ENCODE data around the gene ANKRD31. TPM values are rescaled to one million over a fixed set of nuclear protein-coding genes. Genes with fewer than 3 reads are reported as not detected.
"Not testable (repeated sequence)": the region's sequence is repeated elsewhere in the genome, so short reads cannot be mapped to it uniquely, and the experiment has no call there.

ANKRD31 gene
- total RNA-seq, 1 experiment from 2014 or later = 0.48 TPM

DNA sequence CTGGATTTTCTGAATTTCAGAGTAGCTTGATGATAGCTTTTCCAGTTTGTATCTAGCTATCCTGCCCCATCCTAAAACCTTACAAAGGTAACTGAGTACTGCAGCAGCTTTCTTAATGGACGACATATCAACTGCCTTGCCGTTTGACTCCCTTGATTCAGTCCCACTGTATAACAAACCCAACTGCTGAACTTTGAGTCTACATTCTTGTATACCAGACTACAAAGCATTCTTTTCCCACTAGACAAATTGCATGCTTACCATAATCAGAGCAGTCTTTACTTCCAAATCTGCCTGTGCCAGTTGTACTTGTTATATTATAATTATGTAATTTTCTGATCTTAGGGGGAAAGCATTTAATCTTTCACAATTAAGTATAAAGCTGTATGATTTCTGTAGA, 47.3 kb downstream of the ANKRD31 start:
- POLR2A ChIA-PET (ENCODE audit: unreplicated experiment) = no interaction called here

DNA sequence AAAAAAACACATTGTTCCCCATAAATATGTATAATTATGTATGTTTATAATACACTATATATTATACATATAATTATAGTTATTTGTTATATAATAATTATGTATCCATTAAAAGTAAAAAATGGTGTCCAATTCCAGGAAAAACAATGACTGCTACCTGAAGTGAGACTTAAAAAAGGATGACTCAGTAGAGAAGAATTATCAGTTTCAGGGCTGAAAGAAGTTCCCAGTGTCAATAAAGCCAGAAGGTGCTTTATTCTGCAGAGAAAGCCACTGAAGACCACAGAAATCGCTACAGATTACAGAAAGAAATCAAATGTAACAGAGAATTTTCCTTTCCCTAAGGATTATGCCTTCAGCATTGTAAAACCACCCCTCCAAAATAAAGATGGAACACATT, 50.9 kb downstream of the ANKRD31 start:
- Histone ChIP-seq H3K9me2 (ENCODE audit: insufficient read depth) (no peaks in the 10 kb centered on the region), H2AFZ (no peak overlapping the region), H3K36me3 (ENCODE audit: low read depth) (no peaks in the 10 kb centered on the region), H3K27ac (no peak overlapping the region), H3K27me3 (ENCODE audit: insufficient read depth, low read depth) (no peaks in the 10 kb centered on the region), H3K4me3 (no peak overlapping the region), H3K4me1 (replicated peaks; ENCODE audit: insufficient read depth) (peaks cover 6% of the 10 kb centered on the region), H3K9me3 (ENCODE audit: insufficient read depth, low read depth) (no peaks in the 10 kb centered on the region), H3F3A (ENCODE audit: insufficient read depth, low read depth) (no peaks in the 10 kb centered on the region), H4K20me1 (ENCODE audit: insufficient read depth) (no peaks in the 10 kb centered on the region), H3K79me2 (ENCODE audit: low read depth) (no peaks in the 10 kb centered on the region), H3K4me2 (0 out of 2 replicates have a peak overlapping the region, but pooled peaks have one; percentile 15)
- intact Hi-C loops (cut with micrococcal nuclease; ENCODE audit: unreplicated experiment) = no loop called here
- TF ChIP-seq EZH2 (IDR thresholded peaks at IDR 0.05; ENCODE audit: low read depth) = no peak
- TF ChIP-seq, protein P1, sequence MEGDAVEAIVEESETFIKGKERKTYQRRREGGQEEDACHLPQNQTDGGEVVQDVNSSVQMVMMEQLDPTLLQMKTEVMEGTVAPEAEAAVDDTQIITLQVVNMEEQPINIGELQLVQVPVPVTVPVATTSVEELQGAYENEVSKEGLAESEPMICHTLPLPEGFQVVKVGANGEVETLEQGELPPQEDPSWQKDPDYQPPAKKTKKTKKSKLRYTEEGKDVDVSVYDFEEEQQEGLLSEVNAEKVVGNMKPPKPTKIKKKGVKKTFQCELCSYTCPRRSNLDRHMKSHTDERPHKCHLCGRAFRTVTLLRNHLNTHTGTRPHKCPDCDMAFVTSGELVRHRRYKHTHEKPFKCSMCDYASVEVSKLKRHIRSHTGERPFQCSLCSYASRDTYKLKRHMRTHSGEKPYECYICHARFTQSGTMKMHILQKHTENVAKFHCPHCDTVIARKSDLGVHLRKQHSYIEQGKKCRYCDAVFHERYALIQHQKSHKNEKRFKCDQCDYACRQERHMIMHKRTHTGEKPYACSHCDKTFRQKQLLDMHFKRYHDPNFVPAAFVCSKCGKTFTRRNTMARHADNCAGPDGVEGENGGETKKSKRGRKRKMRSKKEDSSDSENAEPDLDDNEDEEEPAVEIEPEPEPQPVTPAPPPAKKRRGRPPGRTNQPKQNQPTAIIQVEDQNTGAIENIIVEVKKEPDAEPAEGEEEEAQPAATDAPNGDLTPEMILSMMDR (conservative IDR thresholded peaks at IDR 0.05) = no peak
- ChIA-PET POLR2A (ENCODE audit: unreplicated experiment) (no interaction called here), CTCF (no interaction called here)
- BruUV-seq (replicated peaks) = no TSS peak
- DNase-seq = peak in 1 of 2 experiments; percentile 43

More for the DNA sequence above, 47.3 kb downstream of the ANKRD31 start:
- H3K79me2 ChIP-seq (ENCODE audit: low read depth) = no peaks in the 10 kb centered on the region
- no peaks in the 10 kb centered on the region for H3F3A ChIP-seq (ENCODE audit: insufficient read depth, low read depth)
- no peak overlapping the region for H3K27ac ChIP-seq
- H2AFZ ChIP-seq = no peak overlapping the region
- DNase-seq = no peak
- H3K9me3 ChIP-seq (ENCODE audit: insufficient read depth, low read depth) = no peaks in the 10 kb centered on the region
- H3K4me3 ChIP-seq = no peak overlapping the region
- intact Hi-C loops (cut with micrococcal nuclease; ENCODE audit: unreplicated experiment) = no loop called here
- H3K36me3 ChIP-seq (ENCODE audit: low read depth) = no peaks in the 10 kb centered on the region
- no peaks in the 10 kb centered on the region for H4K20me1 ChIP-seq (ENCODE audit: insufficient read depth)
- no peaks in the 10 kb centered on the region for H3K27me3 ChIP-seq (ENCODE audit: insufficient read depth, low read depth)
- no peaks in the 10 kb centered on the region for H3K9me2 ChIP-seq (ENCODE audit: insufficient read depth)
- H3K4me1 ChIP-seq (replicated peaks; ENCODE audit: insufficient read depth) = peaks cover 6% of the 10 kb centered on the region
- TF ChIP-seq, protein P1 (conservative IDR thresholded peaks at IDR 0.05) = no peak
- no peak for TF ChIP-seq EZH2 (IDR thresholded peaks at IDR 0.05; ENCODE audit: low read depth)
- CTCF ChIA-PET = interaction anchor here (0.7 kb wide), 3 partner anchors 41 to 428 kb away, joined by 3 to 5 read pairs (median 3); no protein-coding TSS in a partner anchor
- H3K4me2 ChIP-seq = no peak overlapping the region
- BruUV-seq (replicated peaks) = no TSS peak

DNA sequence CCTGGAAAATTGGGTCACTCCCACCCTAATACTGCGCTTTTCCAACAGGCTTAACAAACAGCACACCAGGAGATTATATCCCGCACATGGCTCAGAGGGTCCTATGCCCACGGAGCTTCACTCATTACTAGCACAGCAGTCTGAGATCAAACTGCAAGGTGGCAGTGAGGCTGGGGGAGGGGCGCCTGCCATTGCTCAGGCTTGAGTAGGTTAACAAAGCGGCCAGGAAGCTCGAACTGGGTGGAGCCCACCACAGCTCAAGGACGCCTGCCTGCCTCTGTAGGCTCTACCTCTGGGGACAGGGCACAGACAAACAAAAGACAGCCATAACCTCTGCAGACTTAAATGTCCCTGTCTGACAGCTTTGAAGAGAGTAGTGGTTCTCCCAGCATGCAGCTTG, 60.7 kb downstream of the ANKRD31 start:
- H4K20me1 ChIP-seq (ENCODE audit: insufficient read depth); H3K27me3 ChIP-seq (ENCODE audit: insufficient read depth, low read depth); H3K4me1 ChIP-seq (replicated peaks; ENCODE audit: insufficient read depth); H3K9me3 ChIP-seq (ENCODE audit: insufficient read depth, low read depth); H3K79me2 ChIP-seq (ENCODE audit: low read depth); H3F3A ChIP-seq (ENCODE audit: insufficient read depth, low read depth); H2AFZ ChIP-seq; H3K27ac ChIP-seq; POLR2A ChIA-PET (ENCODE audit: unreplicated experiment); BruUV-seq (replicated peaks); intact Hi-C loops (cut with micrococcal nuclease; ENCODE audit: unreplicated experiment); H3K9me2 ChIP-seq (ENCODE audit: insufficient read depth); DNase-seq; CTCF ChIA-PET; H3K36me3 ChIP-seq (ENCODE audit: low read depth); H3K4me2 ChIP-seq; H3K4me3 ChIP-seq: not testable (repeated sequence)

DNA sequence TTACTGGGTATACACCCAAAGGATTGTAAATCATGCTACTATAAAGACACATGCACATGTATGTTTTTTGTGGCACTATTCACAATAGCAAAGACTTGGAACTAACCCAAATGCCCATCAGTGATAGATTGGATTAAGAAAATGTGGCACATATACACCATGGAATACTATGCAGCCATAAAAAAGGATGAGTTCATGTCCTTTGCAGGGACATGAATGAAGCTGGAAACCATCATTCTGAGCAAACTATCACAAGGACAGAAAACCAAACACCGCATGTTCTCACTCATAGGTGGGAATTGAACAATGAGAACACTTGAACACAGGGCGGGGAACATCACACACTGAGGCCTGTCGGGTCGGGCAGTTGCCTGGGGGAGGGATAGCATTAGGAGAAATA, 61.8 kb downstream of the ANKRD31 start:
- H3K4me3 ChIP-seq; POLR2A ChIA-PET (ENCODE audit: unreplicated experiment); H3K4me1 ChIP-seq (replicated peaks; ENCODE audit: insufficient read depth); H3K36me3 ChIP-seq (ENCODE audit: low read depth); H3K27me3 ChIP-seq (ENCODE audit: insufficient read depth, low read depth); H2AFZ ChIP-seq; H3F3A ChIP-seq (ENCODE audit: insufficient read depth, low read depth); H3K79me2 ChIP-seq (ENCODE audit: low read depth); BruUV-seq (replicated peaks); H3K4me2 ChIP-seq; intact Hi-C loops (cut with micrococcal nuclease; ENCODE audit: unreplicated experiment); CTCF ChIA-PET; H3K9me3 ChIP-seq (ENCODE audit: insufficient read depth, low read depth); H3K9me2 ChIP-seq (ENCODE audit: insufficient read depth); H3K27ac ChIP-seq; H4K20me1 ChIP-seq (ENCODE audit: insufficient read depth); DNase-seq: not testable (repeated sequence)

All from PC-9 (cell line).